IMR-90 (cell line): ENCODE data around the gene OR4K17. TPM values are rescaled to one million over a fixed set of nuclear protein-coding genes. Genes with fewer than 3 reads are reported as not detected.
"Not testable (repeated sequence)": the region's sequence is repeated elsewhere in the genome, so short reads cannot be mapped to it uniquely, and the experiment has no call there.

Experiments used
- ATAC-seq: fragments of 200-7000 bp; cut with Tn5 transposase; 2 replicates; pipeline ENCODE4 v1.9.1; 2020; ENCODE audit warnings: low read depth, mild to moderate bottlenecking, moderate library complexity
- BruUV-seq: library from RNA; stranded (reverse); fragments of 400-500 nt; replicated peaks from 2 replicates; lab custom pipeline; 2021; lab: Mats Ljungman, UMichigan
- CTCF ChIA-PET: fragments of 300-600 bp; formaldehyde crosslinking; extraction: SDS; loops from one replicate; lab custom pipeline; 2021; ENCODE audit warnings: antibody characterized with exemption; lab: Yijun Ruan, JAX
- POLR2A ChIA-PET: fragments of 300-600 bp; sonication (Branson Sonifier 250); formaldehyde crosslinking; loops from one replicate; lab custom pipeline; 2022; ENCODE audit warnings: antibody characterized with exemption; ENCODE audit not compliant: unreplicated experiment; lab: Charles Lee
- DNase-seq: peaks from one replicate; pipeline ENCODE4 v3.0.0; 2013
- H2AFZ ChIP-seq: replicated peaks from 2 replicates; pipeline ENCODE3; 2013; ENCODE audit warnings: low read length, mild to moderate bottlenecking; ENCODE audit not compliant: poor library complexity
- H2AK5ac ChIP-seq: 2 replicates; pipeline ENCODE4 v1.6.1; 2013; ENCODE audit warnings: low read depth, low read length, inconsistent platforms
- H2AK9ac ChIP-seq: replicated peaks from 2 replicates; pipeline ENCODE3; 2013; ENCODE audit warnings: mild to moderate bottlenecking, low read depth, low read length, moderate library complexity; ENCODE audit not compliant: poor library complexity
- H2BK120ac ChIP-seq: 2 replicates; pipeline ENCODE4 v1.6.1; 2013; ENCODE audit warnings: low read depth, low read length, inconsistent platforms
- H2BK15ac ChIP-seq: 3 replicates; pipeline ENCODE4 v1.6.1; 2013; ENCODE audit warnings: low read depth, low read length, inconsistent platforms
- H2BK20ac ChIP-seq: 2 replicates; pipeline ENCODE4 v1.6.1; 2013; ENCODE audit warnings: low read depth, mild to moderate bottlenecking, inconsistent platforms, low read length, moderate library complexity
- H2BK5ac ChIP-seq: 2 replicates; pipeline ENCODE4 v1.6.1; 2013; ENCODE audit warnings: mild to moderate bottlenecking, low read depth, low read length, inconsistent platforms; ENCODE audit not compliant: poor library complexity, severe bottlenecking
- H3K14ac ChIP-seq: replicated peaks from 2 replicates; pipeline ENCODE4 v1.6.1; 2013; ENCODE audit warnings: low read depth, low read length, inconsistent platforms
- H3K18ac ChIP-seq: 2 replicates; pipeline ENCODE4 v1.6.1; 2013; ENCODE audit warnings: low read depth, low read length, control low read depth
- H3K23ac ChIP-seq: 2 replicates; pipeline ENCODE4 v1.6.1; 2013; ENCODE audit warnings: low read depth, low read length, inconsistent platforms
- H3K27ac ChIP-seq: 2 replicates; pipeline ENCODE4 v1.5.1; 2013; ENCODE audit warnings: mild to moderate bottlenecking, control low read depth, low read length; ENCODE audit not compliant: insufficient read depth
- H3K27me3 ChIP-seq: 2 replicates; pipeline ENCODE4 v1.6.1; 2013; ENCODE audit warnings: low read length; ENCODE audit not compliant: control insufficient read depth, insufficient read depth
- H3K36me3 ChIP-seq: 2 replicates; pipeline ENCODE4 v1.6.1; 2013; ENCODE audit warnings: low read length, mixed read lengths; ENCODE audit not compliant: control insufficient read depth, insufficient read depth
- H3K4ac ChIP-seq: 2 replicates; pipeline ENCODE4 v1.6.1; 2013; ENCODE audit warnings: low read depth, low read length, inconsistent platforms
- H3K4me1 ChIP-seq: 2 replicates; pipeline ENCODE4 v1.6.1; 2013; ENCODE audit warnings: low read length, mixed read lengths; ENCODE audit not compliant: control insufficient read depth, insufficient read depth
- H3K4me2 ChIP-seq: 2 replicates; pipeline ENCODE4 v1.6.1; 2013; ENCODE audit warnings: low read depth, mild to moderate bottlenecking, control low read depth, low read length, moderate library complexity
- H3K4me3 ChIP-seq: 2 replicates; pipeline ENCODE4 v1.5.1; 2013; ENCODE audit warnings: low read depth, mild to moderate bottlenecking, control low read depth, low read length, moderate library complexity; ENCODE audit not compliant: insufficient read depth
- H3K56ac ChIP-seq: 2 replicates; pipeline ENCODE4 v1.6.1; 2013; ENCODE audit warnings: low read length, inconsistent platforms; ENCODE audit not compliant: insufficient read depth; ENCODE audit errors: extremely low read depth
- H3K79me1 ChIP-seq, 2 experiments: 2 replicates each; pipeline ENCODE4 v1.6.1; 2013; ENCODE audit warnings: low read length in 2 of 2, inconsistent platforms in 1 of 2, low read depth in 1 of 2
- H3K9ac ChIP-seq: 2 replicates; pipeline ENCODE4 v1.6.1; 2013; ENCODE audit warnings: low read depth, low read length, control low read depth
- H3K9me1 ChIP-seq: 2 replicates; pipeline ENCODE4 v1.6.1; 2013; ENCODE audit warnings: low read length, inconsistent platforms; ENCODE audit not compliant: insufficient read depth
- H3K9me3 ChIP-seq: 2 replicates; pipeline ENCODE4 v1.6.1; 2013; ENCODE audit warnings: low read length; ENCODE audit not compliant: control insufficient read depth, insufficient read depth
- H4K20me1 ChIP-seq: 2 replicates; pipeline ENCODE4 v1.6.1; 2013; ENCODE audit warnings: low read length, inconsistent platforms; ENCODE audit not compliant: insufficient read depth
- H4K5ac ChIP-seq: 2 replicates; pipeline ENCODE4 v1.6.1; 2013; ENCODE audit warnings: mild to moderate bottlenecking, low read depth, low read length, control low read depth
- H4K8ac ChIP-seq, 2 experiments: 2 replicates each; pipeline ENCODE4 v1.6.1; 2013; ENCODE audit warnings: low read depth in 2 of 2, low read length in 2 of 2, control low read depth in 1 of 2, inconsistent platforms in 1 of 2
- H4K91ac ChIP-seq: 2 replicates; pipeline ENCODE4 v1.6.1; 2013; ENCODE audit warnings: low read depth, low read length, inconsistent platforms; ENCODE audit not compliant: insufficient read depth
- dilution Hi-C: fragments of 300-500 bp; cut with HindIII; formaldehyde crosslinking; loops from one replicate; pipeline ENCODE4 v1.14.3; 2018; ENCODE audit warnings: low sequenced_read_pairs; ENCODE audit not compliant: unreplicated experiment
- in situ Hi-C: fragments of 300-500 bp; cut with MboI; formaldehyde crosslinking; loops from 3 replicates; pipeline ENCODE4 v1.14.3; 2019; ENCODE audit warnings: low sequenced_read_pairs, inconsistent platforms, mixed read lengths
- intact Hi-C: fragments of 100-400 bp; cut with micrococcal nuclease; formaldehyde crosslinking; loops from 2 replicates; pipeline ENCODE4 v1.10.0; 2022
- microRNA-seq, 2 experiments: library from miRNA; stranded (forward) in 1 of 2; unstranded in 1 of 2; fragments of 10-50 nt in 1 of 2; fragments of <30 nt in 1 of 2; gene quantifications in 1 of 2; microRNA quantifications in 1 of 2; one replicate each; pipeline versions ENCODE3 to v1.1.0; 2013 to 2020; ENCODE audit not compliant: insufficient read depth in 1 of 2, insufficient read length in 1 of 2, unreplicated experiment in 1 of 2
- polyA plus RNA-seq, 3 experiments: library from polyadenylated mRNA; depleted of rRNA; stranded (reverse); fragments of >200 nt; gene quantifications; 2 replicates each; pipeline ENCODE4 v1.2.3, GENCODE V29; 2012; ENCODE audit warnings: low replicate concordance in 1 of 3
- small RNA-seq, 5 experiments: library from RNA; depleted of rRNA; stranded (forward); fragments of <200 nt; gene quantifications; one replicate each; pipeline ENCODE3, GENCODE V24; 2012
- total RNA-seq: library from RNA; depleted of rRNA; stranded (reverse); fragments of >200 nt; gene quantifications from 2 replicates; pipeline ENCODE4 v1.2.3, GENCODE V29; 2012; rRNA removed

Gene OR4K17
- total and polyA plus RNA-seq, 2 of the 4 experiments (the other 2 are of a cell fraction) = not detected

DNA sequence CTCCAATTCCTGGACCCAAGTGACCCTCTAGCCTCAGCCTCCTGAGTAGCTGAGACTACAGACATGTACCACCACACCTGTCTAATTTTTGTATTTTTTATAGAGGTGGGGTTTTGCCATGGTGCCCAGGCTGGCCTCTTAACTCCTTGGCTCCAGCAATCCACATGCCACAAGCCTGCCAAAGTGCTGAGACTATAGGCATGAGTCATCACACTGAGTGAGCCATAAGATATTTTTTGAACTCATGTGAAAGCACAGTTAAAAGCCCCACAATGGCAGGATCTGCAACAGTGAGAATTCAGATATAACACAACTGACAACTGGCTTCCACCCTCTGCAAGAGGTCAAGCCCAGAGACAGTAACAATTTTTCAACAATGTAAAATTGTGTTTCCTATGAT is 59.3 kb downstream of the OR4K17 start:
- H2AFZ ChIP-seq, ATAC-seq, POLR2A ChIA-PET, H3K14ac ChIP-seq, H3K79me1 ChIP-seq, dilution Hi-C loops, H3K4me1 ChIP-seq, H3K36me3 ChIP-seq, CTCF ChIA-PET, DNase-seq, H4K20me1 ChIP-seq, H4K8ac ChIP-seq, in situ Hi-C loops, H3K23ac ChIP-seq, H3K4ac ChIP-seq, H3K56ac ChIP-seq, H3K27me3 ChIP-seq, H4K5ac ChIP-seq, H2BK20ac ChIP-seq, BruUV-seq, H3K27ac ChIP-seq, H2BK15ac ChIP-seq, H2BK5ac ChIP-seq, H3K18ac ChIP-seq, H2AK5ac ChIP-seq, H3K4me2 ChIP-seq, H4K91ac ChIP-seq, H3K4me3 ChIP-seq, H3K9me1 ChIP-seq, intact Hi-C loops, H2BK120ac ChIP-seq, H3K9ac ChIP-seq, H2AK9ac ChIP-seq: not testable (repeated sequence)
- peaks cover 10% of the 10 kb centered on the region for H3K9me3 ChIP-seq

Small RNA genes within 50 kb of the gene (microRNA-seq; reads per million reads assigned to microRNA genes)
- gene RNA5SP380 (ENCODE audit: insufficient read depth, insufficient read length) = not detected

Small RNA genes within 50 kb of the gene (small RNA-seq; reads per million reads assigned to genes)
- 0 reads per million in 5 experiments for gene RNA5SP380

Other genes starting within 250 kb of the OR4K17 start
- gene OR4K2, start 235.6 kb upstream of the OR4K17 start, total RNA-seq = not detected in 2 replicates
- not detected in 2 replicates for gene OR4K2, start 235.6 kb upstream of the OR4K17 start, polyA plus RNA-seq (2012; rRNA removed)
- gene OR4K5, start 190.1 kb upstream of the OR4K17 start, total RNA-seq = not detected in 2 replicates
- not detected in 2 replicates for gene OR4K5, start 190.1 kb upstream of the OR4K17 start, polyA plus RNA-seq (2012; rRNA removed)
- not detected in 2 replicates for gene OR4K1, start 179.8 kb upstream of the OR4K17 start, total RNA-seq
- gene OR4K1, start 179.8 kb upstream of the OR4K17 start, polyA plus RNA-seq (2012; rRNA removed) = not detected in 2 replicates
- gene OR4K15, start 135.1 kb upstream of the OR4K17 start, total RNA-seq = not detected in 2 replicates
- gene OR4K15, start 135.1 kb upstream of the OR4K17 start, polyA plus RNA-seq (2012; rRNA removed) = not detected in 2 replicates
- gene OR4Q2, start 108.6 kb upstream of the OR4K17 start, total RNA-seq = not detected in 2 replicates
- gene OR4Q2, start 108.6 kb upstream of the OR4K17 start, polyA plus RNA-seq (2012; rRNA removed) = not detected in 2 replicates
- gene OR4K14, start 91.4 kb upstream of the OR4K17 start, total RNA-seq = not detected in 2 replicates
- not detected in 2 replicates for gene OR4K14, start 91.4 kb upstream of the OR4K17 start, polyA plus RNA-seq (2012; rRNA removed)
- gene OR4K13, start 74.7 kb upstream of the OR4K17 start, total RNA-seq = not detected in 2 replicates
- not detected in 2 replicates for gene OR4K13, start 74.7 kb upstream of the OR4K17 start, polyA plus RNA-seq (2012; rRNA removed)
- gene OR4L1, start 50.7 kb upstream of the OR4K17 start, total RNA-seq = not detected in 2 replicates
- not detected in 2 replicates for gene OR4L1, start 50.7 kb upstream of the OR4K17 start, polyA plus RNA-seq (2012; rRNA removed)
- not detected in 2 replicates for gene OR4N5, start 28.1 kb downstream of the OR4K17 start, total RNA-seq
- not detected in 2 replicates for gene OR4N5, start 28.1 kb downstream of the OR4K17 start, polyA plus RNA-seq (2012; rRNA removed)
- gene OR11G2, start 80.2 kb downstream of the OR4K17 start, total RNA-seq = not detected in 2 replicates
- not detected in 2 replicates for gene OR11G2, start 80.2 kb downstream of the OR4K17 start, polyA plus RNA-seq (2012; rRNA removed)
- not detected in 2 replicates for gene OR11H6, start 113.0 kb downstream of the OR4K17 start, total RNA-seq
- not detected in 2 replicates for gene OR11H6, start 113.0 kb downstream of the OR4K17 start, polyA plus RNA-seq (2012; rRNA removed)
- not detected in 2 replicates for gene OR11H7, start 118.2 kb downstream of the OR4K17 start, total RNA-seq
- gene OR11H7, start 118.2 kb downstream of the OR4K17 start, polyA plus RNA-seq (2012; rRNA removed) = not detected in 2 replicates
- gene OR11H4, start 128.5 kb downstream of the OR4K17 start, total RNA-seq = not detected in 2 replicates
- gene OR11H4, start 128.5 kb downstream of the OR4K17 start, polyA plus RNA-seq (2012; rRNA removed) = not detected in 2 replicates
- gene TTC5, start 195.2 kb downstream of the OR4K17 start, total RNA-seq = 28.6 and 29.4 TPM in 2 replicates
- 9.8 and 11.4 TPM in 2 replicates for gene TTC5, start 195.2 kb downstream of the OR4K17 start, polyA plus RNA-seq (2012; rRNA removed)
- 34.6 and 35.0 TPM in 2 replicates for gene CCNB1IP1, start 222.5 kb downstream of the OR4K17 start, total RNA-seq
- gene CCNB1IP1, start 222.5 kb downstream of the OR4K17 start, polyA plus RNA-seq (2012; rRNA removed) = 23.0 and 27.5 TPM in 2 replicates
- 11.7 TPM in 2 replicates for gene PARP2, start 232.9 kb downstream of the OR4K17 start, total RNA-seq
- gene PARP2, start 232.9 kb downstream of the OR4K17 start, polyA plus RNA-seq (2012; rRNA removed) = 18.3 and 19.1 TPM in 2 replicates